ENCODE results near the gene STK24.

The STK24 gene

GRCh38 chr13:98447130-98447529 is 129.8 kb downstream of the STK24 start:
- no peak for DNase-seq

GRCh38 chr13:98446234-98446621 is 130.7 kb downstream of the STK24 start:
- no peak for DNase-seq

GRCh38 chr13:98445340-98446233 is 131.3 kb downstream of the STK24 start:
- peak; percentile 75 for DNase-seq

- DNase-seq = no peak
Measured at GRCh38 chr13:98444381-98444780, 132.5 kb downstream of the STK24 start.

- no peak for DNase-seq
Measured at GRCh38 chr13:98443800-98444325, 133.0 kb downstream of the STK24 start.

GRCh38 chr13:98443329-98443728 is 133.6 kb downstream of the STK24 start:
- DNase-seq = no peak

- no peak for DNase-seq
Measured at GRCh38 chr13:98442391-98443230, 134.3 kb downstream of the STK24 start.

- no peak for DNase-seq
Measured at GRCh38 chr13:98441056-98441676, 135.7 kb downstream of the STK24 start.

- DNase-seq = no peak
Measured at GRCh38 chr13:98440390-98441055, 136.4 kb downstream of the STK24 start.

GRCh38 chr13:98439896-98440295 is 137.0 kb downstream of the STK24 start:
- no peak for DNase-seq

GRCh38 chr13:98439126-98439828 is 137.6 kb downstream of the STK24 start:
- no peak for DNase-seq

GRCh38 chr13:98438246-98439125 is 138.4 kb downstream of the STK24 start:
- no peak for DNase-seq

- DNase-seq = no peak
Measured at GRCh38 chr13:98436233-98436910, 140.5 kb downstream of the STK24 start.

GRCh38 chr13:98435376-98435775 is 141.5 kb downstream of the STK24 start:
- DNase-seq = no peak

GRCh38 chr13:98434060-98434459 is 142.8 kb downstream of the STK24 start:
- no peak for DNase-seq

GRCh38 chr13:98433654-98434053 is 143.3 kb downstream of the STK24 start:
- no peak for DNase-seq

- DNase-seq = no peak
Measured at GRCh38 chr13:98432638-98433037, 144.3 kb downstream of the STK24 start.

GRCh38 chr13:98429977-98430736 is 146.8 kb downstream of the STK24 start:
- no peak for DNase-seq

GRCh38 chr13:98429531-98429930 is 147.4 kb downstream of the STK24 start:
- no peak for DNase-seq
